ENCODE measurements around the gene JMY.

The JMY gene

DNA sequence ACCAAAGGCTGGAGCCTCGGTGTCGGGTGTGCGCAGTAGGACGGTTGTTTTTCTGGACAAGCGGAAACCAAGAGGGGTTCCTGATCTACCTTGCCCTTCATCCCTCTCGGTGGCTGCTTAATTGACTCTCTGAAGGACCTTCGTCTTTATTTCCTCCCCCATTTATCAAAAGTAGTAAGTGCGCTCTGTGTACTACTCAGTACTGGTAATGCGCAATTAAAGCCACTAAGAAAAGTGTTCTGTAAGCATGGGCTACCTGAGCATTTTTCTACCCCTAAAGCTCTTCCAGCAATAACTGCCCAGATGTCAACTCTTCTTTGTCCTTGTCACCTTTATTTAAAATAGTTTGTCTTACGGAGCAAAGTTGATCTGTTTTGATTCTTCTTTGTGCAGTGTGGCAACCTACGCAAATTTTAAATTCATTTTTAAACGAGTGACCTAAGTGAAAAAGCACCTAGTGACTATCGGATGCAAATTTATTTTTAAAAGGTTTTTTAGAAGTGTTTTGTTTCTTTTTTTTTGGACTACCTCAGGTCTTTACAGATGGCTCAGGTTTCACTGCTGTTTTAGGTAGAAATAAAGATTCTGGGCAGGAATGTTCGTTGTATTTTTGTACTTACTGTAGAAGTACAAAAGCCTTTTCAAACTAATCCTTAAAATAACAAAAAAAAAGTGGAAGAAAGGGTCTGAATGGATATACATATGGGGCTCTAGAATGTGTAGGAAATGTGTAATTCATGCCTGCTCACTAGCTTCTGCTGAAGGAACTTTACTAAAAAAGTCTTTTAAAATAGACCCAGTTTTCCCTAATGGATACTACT lies 2.0 kb downstream of the JMY start:
- peaks cover 23% of the 10 kb centered on the region for H3K4me1 ChIP-seq (ENCODE audit: insufficient read depth, low read length, severe bottlenecking)
- no peaks in the 10 kb centered on the region for H3K9me3 ChIP-seq (ENCODE audit: low read length)
- no peak for TF ChIP-seq CTCF (IDR thresholded peaks at IDR 0.05; ENCODE audit: low read length)
- TF ChIP-seq EZH2 (IDR thresholded peaks at IDR 0.05; ENCODE audit: borderline replicate concordance, low read length) = no peak
- no peaks in the 10 kb centered on the region for H3K79me2 ChIP-seq (ENCODE audit: insufficient read depth, low read length)
- H3K9me2 ChIP-seq (ENCODE audit: low read depth, low read length) = no peaks in the 10 kb centered on the region
- peak overlapping the region; percentile 68 for H3K4me3 ChIP-seq (ENCODE audit: low read depth, low read length, poor library complexity, severe bottlenecking)
- H3K36me3 ChIP-seq (ENCODE audit: insufficient read depth, low read length) = no peaks in the 10 kb centered on the region
- H3K9ac ChIP-seq (ENCODE audit: low read length) = peak overlapping the region; percentile 49; the same call in 1 of the 2 replicates
- no peaks in the 10 kb centered on the region; the same call in 1 of the 2 replicates for H3K27me3 ChIP-seq (ENCODE audit: insufficient read depth, low read length)
- H4K20me1 ChIP-seq (ENCODE audit: insufficient read depth, low read length) = no peaks in the 10 kb centered on the region
- H3K27ac ChIP-seq (ENCODE audit: low read depth, low read length, poor library complexity, severe bottlenecking) = no peak overlapping the region
- H2AFZ ChIP-seq (ENCODE audit: low read length) = no peak overlapping the region
- H3K4me2 ChIP-seq (ENCODE audit: low read length) = peak overlapping the region; percentile 81
- 0 out of 2 replicates have a peak, but pooled peaks cover 3% of the 10 kb centered on the region for H3F3A ChIP-seq (ENCODE audit: insufficient read depth, low read length)

DNA sequence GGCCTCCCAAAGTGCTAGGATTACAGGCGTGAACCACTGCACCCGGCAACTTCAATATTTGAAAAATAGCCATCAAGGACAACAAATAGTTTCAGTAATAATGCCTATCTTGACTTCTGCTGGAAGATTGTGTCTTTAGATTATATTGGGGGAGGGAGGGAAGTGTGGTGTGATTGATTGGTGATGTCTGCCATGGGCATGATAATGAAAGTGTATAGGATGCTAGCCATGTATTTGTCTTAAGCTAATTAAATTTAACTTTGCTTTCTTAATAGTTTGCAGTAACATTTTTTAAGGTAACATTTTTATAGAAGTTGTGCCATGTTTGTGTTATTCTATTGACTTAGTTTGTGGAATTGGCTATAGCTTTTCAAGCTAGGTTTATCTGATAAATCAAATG lies 4.6 kb downstream of the JMY start:
- Histone ChIP-seq H2AFZ (ENCODE audit: low read length) (no peak overlapping the region), H4K20me1 (ENCODE audit: insufficient read depth, low read length) (no peaks in the 10 kb centered on the region), H3K27me3 (ENCODE audit: insufficient read depth, low read length) (no peaks in the 10 kb centered on the region; the same call in 1 of the 2 replicates), H3K9me3 (ENCODE audit: low read length) (no peaks in the 10 kb centered on the region), H3K4me2 (ENCODE audit: low read length) (no peak overlapping the region), H3K79me2 (ENCODE audit: insufficient read depth, low read length) (no peaks in the 10 kb centered on the region), H3K9ac (ENCODE audit: low read length) (no peak overlapping the region), H3K4me3 (ENCODE audit: low read depth, low read length, poor library complexity, severe bottlenecking) (no peak overlapping the region), H3K9me2 (ENCODE audit: low read depth, low read length) (no peaks in the 10 kb centered on the region), H3F3A (ENCODE audit: insufficient read depth, low read length) (no peaks in the 10 kb centered on the region), H3K27ac (ENCODE audit: low read depth, low read length, poor library complexity, severe bottlenecking) (no peak overlapping the region), H3K4me1 (ENCODE audit: insufficient read depth, low read length, severe bottlenecking) (peaks cover 19% of the 10 kb centered on the region), H3K36me3 (ENCODE audit: insufficient read depth, low read length) (no peaks in the 10 kb centered on the region)
- TF ChIP-seq CTCF (IDR thresholded peaks at IDR 0.05; ENCODE audit: low read length) (no peak), EZH2 (IDR thresholded peaks at IDR 0.05; ENCODE audit: borderline replicate concordance, low read length) (no peak)

GRCh38 chr5:79241535-79241979 lies 5.6 kb downstream of the JMY start:
- H2AFZ ChIP-seq (ENCODE audit: low read length) = no peak overlapping the region
- H3K27me3 ChIP-seq (ENCODE audit: insufficient read depth, low read length) = no peaks in the 10 kb centered on the region; the same call in 1 of the 2 replicates
- no peak overlapping the region for H3K4me3 ChIP-seq (ENCODE audit: low read depth, low read length, poor library complexity, severe bottlenecking)
- H3K4me2 ChIP-seq (ENCODE audit: low read length) = no peak overlapping the region
- no peaks in the 10 kb centered on the region for H4K20me1 ChIP-seq (ENCODE audit: insufficient read depth, low read length)
- H3K27ac ChIP-seq (ENCODE audit: low read depth, low read length, poor library complexity, severe bottlenecking) = no peak overlapping the region
- no peaks in the 10 kb centered on the region for H3K9me3 ChIP-seq (ENCODE audit: low read length)
- H3K9ac ChIP-seq (ENCODE audit: low read length) = no peak overlapping the region
- no peaks in the 10 kb centered on the region for H3K79me2 ChIP-seq (ENCODE audit: insufficient read depth, low read length)
- no peaks in the 10 kb centered on the region for H3F3A ChIP-seq (ENCODE audit: insufficient read depth, low read length)
- H3K9me2 ChIP-seq (ENCODE audit: low read depth, low read length) = no peaks in the 10 kb centered on the region
- H3K36me3 ChIP-seq (ENCODE audit: insufficient read depth, low read length) = no peaks in the 10 kb centered on the region
- peaks cover 14% of the 10 kb centered on the region for H3K4me1 ChIP-seq (ENCODE audit: insufficient read depth, low read length, severe bottlenecking)
- TF ChIP-seq EZH2 (IDR thresholded peaks at IDR 0.05; ENCODE audit: borderline replicate concordance, low read length) (no peak), CTCF (IDR thresholded peaks at IDR 0.05; ENCODE audit: low read length) (no peak)
